Measurements from ENCODE around the gene TMEM151B. TPM values are rescaled to one million over a fixed set of nuclear protein-coding genes. Genes with fewer than 3 reads are reported as not detected.

TMEM151B gene
- total and polyA plus RNA-seq, 9 of the 15 experiments (the other 6 are each of a cell fraction or from before 2014, with no cell fraction given), result not detected

DNA sequence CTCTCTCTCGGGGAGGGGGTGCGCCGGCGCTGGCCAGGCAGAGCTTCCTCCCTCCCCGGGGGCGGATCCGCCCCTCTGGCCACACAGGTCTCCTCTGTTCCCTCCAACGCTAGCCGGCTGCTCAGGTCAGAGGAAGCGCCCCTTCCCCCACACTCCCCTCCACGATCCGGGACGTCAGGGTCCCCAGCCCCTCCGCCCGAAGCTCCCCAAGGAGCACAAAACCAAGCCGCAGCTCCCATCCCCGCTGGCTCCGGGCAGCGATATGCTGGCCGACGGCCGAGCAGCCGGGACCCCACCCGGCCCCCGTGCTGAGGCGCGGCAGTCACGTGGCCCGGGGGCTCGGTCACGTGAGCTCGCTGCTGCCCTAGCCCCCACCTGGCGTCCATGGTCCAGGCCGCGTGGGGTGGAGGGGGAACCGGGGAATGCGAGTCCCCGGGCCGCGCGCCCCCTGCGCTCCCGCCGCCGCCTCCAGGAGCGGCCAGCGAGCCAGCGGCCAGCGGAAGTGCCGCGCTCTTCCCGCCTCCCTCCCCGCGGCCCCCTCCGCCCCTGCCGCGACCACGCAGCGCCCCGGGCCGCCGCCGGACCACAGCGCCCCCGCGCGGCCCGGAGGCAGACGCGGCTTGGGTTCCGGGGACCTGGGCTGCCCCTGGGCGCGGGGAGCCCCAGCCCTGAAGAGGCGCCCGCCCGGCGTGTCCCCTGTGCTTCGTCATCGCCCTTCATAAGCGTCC, 13.1 kb upstream of the TMEM151B start, which contains the start of gene SLC35B2 (continued):
- TF ChIP-seq, protein P1, sequence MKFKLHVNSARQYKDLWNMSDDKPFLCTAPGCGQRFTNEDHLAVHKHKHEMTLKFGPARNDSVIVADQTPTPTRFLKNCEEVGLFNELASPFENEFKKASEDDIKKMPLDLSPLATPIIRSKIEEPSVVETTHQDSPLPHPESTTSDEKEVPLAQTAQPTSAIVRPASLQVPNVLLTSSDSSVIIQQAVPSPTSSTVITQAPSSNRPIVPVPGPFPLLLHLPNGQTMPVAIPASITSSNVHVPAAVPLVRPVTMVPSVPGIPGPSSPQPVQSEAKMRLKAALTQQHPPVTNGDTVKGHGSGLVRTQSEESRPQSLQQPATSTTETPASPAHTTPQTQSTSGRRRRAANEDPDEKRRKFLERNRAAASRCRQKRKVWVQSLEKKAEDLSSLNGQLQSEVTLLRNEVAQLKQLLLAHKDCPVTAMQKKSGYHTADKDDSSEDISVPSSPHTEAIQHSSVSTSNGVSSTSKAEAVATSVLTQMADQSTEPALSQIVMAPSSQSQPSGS (CRISPR knock-in tag; IDR thresholded peaks at IDR 0.05), result no peak
- TF ChIP-seq, protein P2, sequence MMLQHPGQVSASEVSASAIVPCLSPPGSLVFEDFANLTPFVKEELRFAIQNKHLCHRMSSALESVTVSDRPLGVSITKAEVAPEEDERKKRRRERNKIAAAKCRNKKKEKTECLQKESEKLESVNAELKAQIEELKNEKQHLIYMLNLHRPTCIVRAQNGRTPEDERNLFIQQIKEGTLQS (IDR thresholded peaks at IDR 0.05), result no peak
- TF ChIP-seq, protein P2 (CRISPR knock-in tag; conservative IDR thresholded peaks at IDR 0.05), result peak; percentile 79; the same call in 1 of the 2 replicates
- TF ChIP-seq ASH1L (IDR thresholded peaks at IDR 0.05; ENCODE audit: borderline replicate concordance, low read depth, partially characterized antibody) (no peak), MEIS2 (IDR thresholded peaks at IDR 0.05; ENCODE audit: partially characterized antibody) (no peak), SLC30A9 (CRISPR knock-in tag; IDR thresholded peaks at IDR 0.05) (no peak), RBM34 (IDR thresholded peaks at IDR 0.05; ENCODE audit: borderline replicate concordance, insufficient read depth, low read length) (no peak)
- TF ChIP-seq, protein P3, sequence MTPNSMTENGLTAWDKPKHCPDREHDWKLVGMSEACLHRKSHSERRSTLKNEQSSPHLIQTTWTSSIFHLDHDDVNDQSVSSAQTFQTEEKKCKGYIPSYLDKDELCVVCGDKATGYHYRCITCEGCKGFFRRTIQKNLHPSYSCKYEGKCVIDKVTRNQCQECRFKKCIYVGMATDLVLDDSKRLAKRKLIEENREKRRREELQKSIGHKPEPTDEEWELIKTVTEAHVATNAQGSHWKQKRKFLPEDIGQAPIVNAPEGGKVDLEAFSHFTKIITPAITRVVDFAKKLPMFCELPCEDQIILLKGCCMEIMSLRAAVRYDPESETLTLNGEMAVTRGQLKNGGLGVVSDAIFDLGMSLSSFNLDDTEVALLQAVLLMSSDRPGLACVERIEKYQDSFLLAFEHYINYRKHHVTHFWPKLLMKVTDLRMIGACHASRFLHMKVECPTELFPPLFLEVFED (CRISPR knock-in tag; conservative IDR thresholded peaks at IDR 0.05), result no peak
- TF ChIP-seq, protein P4, sequence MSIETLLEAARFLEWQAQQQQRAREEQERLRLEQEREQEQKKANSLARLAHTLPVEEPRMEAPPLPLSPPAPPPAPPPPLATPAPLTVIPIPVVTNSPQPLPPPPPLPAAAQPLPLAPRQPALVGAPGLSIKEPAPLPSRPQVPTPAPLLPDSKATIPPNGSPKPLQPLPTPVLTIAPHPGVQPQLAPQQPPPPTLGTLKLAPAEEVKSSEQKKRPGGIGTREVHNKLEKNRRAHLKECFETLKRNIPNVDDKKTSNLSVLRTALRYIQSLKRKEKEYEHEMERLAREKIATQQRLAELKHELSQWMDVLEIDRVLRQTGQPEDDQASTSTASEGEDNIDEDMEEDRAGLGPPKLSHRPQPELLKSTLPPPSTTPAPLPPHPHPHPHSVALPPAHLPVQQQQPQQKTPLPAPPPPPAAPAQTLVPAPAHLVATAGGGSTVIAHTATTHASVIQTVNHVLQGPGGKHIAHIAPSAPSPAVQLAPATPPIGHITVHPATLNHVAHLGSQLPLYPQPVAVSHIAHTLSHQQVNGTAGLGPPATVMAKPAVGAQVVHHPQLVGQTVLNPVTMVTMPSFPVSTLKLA (conservative IDR thresholded peaks at IDR 0.05), result peak; percentile 96 to 98
- TF ChIP-seq, protein P5, sequence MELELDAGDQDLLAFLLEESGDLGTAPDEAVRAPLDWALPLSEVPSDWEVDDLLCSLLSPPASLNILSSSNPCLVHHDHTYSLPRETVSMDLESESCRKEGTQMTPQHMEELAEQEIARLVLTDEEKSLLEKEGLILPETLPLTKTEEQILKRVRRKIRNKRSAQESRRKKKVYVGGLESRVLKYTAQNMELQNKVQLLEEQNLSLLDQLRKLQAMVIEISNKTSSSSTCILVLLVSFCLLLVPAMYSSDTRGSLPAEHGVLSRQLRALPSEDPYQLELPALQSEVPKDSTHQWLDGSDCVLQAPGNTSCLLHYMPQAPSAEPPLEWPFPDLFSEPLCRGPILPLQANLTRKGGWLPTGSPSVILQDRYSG (tag; conservative IDR thresholded peaks at IDR 0.05; ENCODE audit: low read depth), result no peak
- TF ChIP-seq, protein P6, sequence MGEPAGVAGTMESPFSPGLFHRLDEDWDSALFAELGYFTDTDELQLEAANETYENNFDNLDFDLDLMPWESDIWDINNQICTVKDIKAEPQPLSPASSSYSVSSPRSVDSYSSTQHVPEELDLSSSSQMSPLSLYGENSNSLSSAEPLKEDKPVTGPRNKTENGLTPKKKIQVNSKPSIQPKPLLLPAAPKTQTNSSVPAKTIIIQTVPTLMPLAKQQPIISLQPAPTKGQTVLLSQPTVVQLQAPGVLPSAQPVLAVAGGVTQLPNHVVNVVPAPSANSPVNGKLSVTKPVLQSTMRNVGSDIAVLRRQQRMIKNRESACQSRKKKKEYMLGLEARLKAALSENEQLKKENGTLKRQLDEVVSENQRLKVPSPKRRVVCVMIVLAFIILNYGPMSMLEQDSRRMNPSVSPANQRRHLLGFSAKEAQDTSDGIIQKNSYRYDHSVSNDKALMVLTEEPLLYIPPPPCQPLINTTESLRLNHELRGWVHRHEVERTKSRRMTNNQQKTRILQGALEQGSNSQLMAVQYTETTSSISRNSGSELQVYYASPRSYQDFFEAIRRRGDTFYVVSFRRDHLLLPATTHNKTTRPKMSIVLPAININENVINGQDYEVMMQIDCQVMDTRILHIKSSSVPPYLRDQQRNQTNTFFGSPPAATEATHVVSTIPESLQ (CRISPR knock-in tag; IDR thresholded peaks at IDR 0.05), result 0 out of 2 replicates have a peak, but pooled peaks have one; percentile 48
- TF ChIP-seq, protein P7, sequence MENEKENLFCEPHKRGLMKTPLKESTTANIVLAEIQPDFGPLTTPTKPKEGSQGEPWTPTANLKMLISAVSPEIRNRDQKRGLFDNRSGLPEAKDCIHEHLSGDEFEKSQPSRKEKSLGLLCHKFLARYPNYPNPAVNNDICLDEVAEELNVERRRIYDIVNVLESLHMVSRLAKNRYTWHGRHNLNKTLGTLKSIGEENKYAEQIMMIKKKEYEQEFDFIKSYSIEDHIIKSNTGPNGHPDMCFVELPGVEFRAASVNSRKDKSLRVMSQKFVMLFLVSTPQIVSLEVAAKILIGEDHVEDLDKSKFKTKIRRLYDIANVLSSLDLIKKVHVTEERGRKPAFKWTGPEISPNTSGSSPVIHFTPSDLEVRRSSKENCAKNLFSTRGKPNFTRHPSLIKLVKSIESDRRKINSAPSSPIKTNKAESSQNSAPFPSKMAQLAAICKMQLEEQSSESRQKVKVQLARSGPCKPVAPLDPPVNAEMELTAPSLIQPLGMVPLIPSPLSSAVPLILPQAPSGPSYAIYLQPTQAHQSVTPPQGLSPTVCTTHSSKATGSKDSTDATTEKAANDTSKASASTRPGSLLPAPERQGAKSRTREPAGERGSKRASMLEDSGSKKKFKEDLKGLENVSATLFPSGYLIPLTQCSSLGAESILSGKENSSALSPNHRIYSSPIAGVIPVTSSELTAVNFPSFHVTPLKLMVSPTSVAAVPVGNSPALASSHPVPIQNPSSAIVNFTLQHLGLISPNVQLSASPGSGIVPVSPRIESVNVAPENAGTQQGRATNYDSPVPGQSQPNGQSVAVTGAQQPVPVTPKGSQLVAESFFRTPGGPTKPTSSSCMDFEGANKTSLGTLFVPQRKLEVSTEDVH (IDR thresholded peaks at IDR 0.05; ENCODE audit: low read depth, partially characterized antibody), result no peak

All from K562 (cell line).